Measurements from ENCODE around the gene TMEM82.

TMEM82 gene

GRCh38 chr1:15757575-15758342 lies 15.5 kb downstream of the TMEM82 start:
- DNase-seq, result no peak

GRCh38 chr1:15758343-15758931 lies 16.1 kb downstream of the TMEM82 start, which contains the start of gene FBLIM1:
FBLIM1 (plus strand) TSS chr1:15758795; CDS start chr1:15764984, 6,189 bp downstream.
- DNase-seq, result no peak

GRCh38 chr1:15758953-15759661 lies 16.8 kb downstream of the TMEM82 start:
- DNase-seq, result no peak

GRCh38 chr1:15760520-15761211 lies 18.4 kb downstream of the TMEM82 start:
- DNase-seq, result no peak

GRCh38 chr1:15761366-15762128 lies 19.2 kb downstream of the TMEM82 start:
- DNase-seq, result no peak

- no peak for DNase-seq
Observed at GRCh38 chr1:15762546-15762945, 20.2 kb downstream of the TMEM82 start.

GRCh38 chr1:15764269-15764764 lies 22.0 kb downstream of the TMEM82 start:
- no peak for DNase-seq

GRCh38 chr1:15764890-15765289 lies 22.6 kb downstream of the TMEM82 start:
- no peak for DNase-seq

GRCh38 chr1:15765495-15766194 lies 23.3 kb downstream of the TMEM82 start:
- no peak for DNase-seq

GRCh38 chr1:15767941-15768340 lies 25.6 kb downstream of the TMEM82 start:
- no peak for DNase-seq

GRCh38 chr1:15768388-15768787 lies 26.1 kb downstream of the TMEM82 start:
- no peak for DNase-seq

- DNase-seq, result no peak
Observed at GRCh38 chr1:15770313-15770962, 28.1 kb downstream of the TMEM82 start.

GRCh38 chr1:15771836-15772515 lies 29.7 kb downstream of the TMEM82 start:
- no peak for DNase-seq

GRCh38 chr1:15775706-15776105 lies 33.4 kb downstream of the TMEM82 start:
- no peak for DNase-seq

- no peak for DNase-seq
Observed at GRCh38 chr1:15777909-15778707, 35.8 kb downstream of the TMEM82 start.

GRCh38 chr1:15785683-15786082 lies 43.4 kb downstream of the TMEM82 start:
- no peak for DNase-seq

- no peak for DNase-seq
Observed at GRCh38 chr1:15786581-15786980, 44.3 kb downstream of the TMEM82 start.

- DNase-seq, result no peak
Observed at GRCh38 chr1:15788624-15789301, 46.5 kb downstream of the TMEM82 start.

- no peak for DNase-seq
Observed at GRCh38 chr1:15796086-15796462, 53.8 kb downstream of the TMEM82 start.
